NT2/D1 (cell line): ENCODE measurements around the gene ITPRIP.

Experiments used
- YY1 ChIP-seq: IDR thresholded peaks from 2 replicates; pipeline ENCODE4 v1.6.1; 2011; ENCODE audit not compliant: insufficient read length, insufficient read depth
- ZNF274 ChIP-seq: IDR thresholded peaks from 2 replicates; pipeline ENCODE4 v1.6.1; 2011; ENCODE audit warnings: mild to moderate bottlenecking, low read depth, low read length

GRCh38 chr10:104317269-104317710, 21.0 kb downstream of the ITPRIP start:
- TF ChIP-seq YY1 (no peak), ZNF274 (no peak)
